ENCODE measurements around the gene TIGAR. TPM values are rescaled to one million over a fixed set of nuclear protein-coding genes. Genes with fewer than 3 reads are reported as not detected.

The TIGAR gene
- total RNA-seq, 3 donors from 2014 or later, result 11.4 to 17.0 (median 11.6) TPM

- DNase-seq (no peak), ATAC-seq (no peak)
- Histone ChIP-seq H3K4me3 (no peak overlapping the region), H3K36me3 (ENCODE audit: low read depth) (no peaks in the 10 kb centered on the region), H3K4me1 (ENCODE audit: low read depth) (peaks cover 54% of the 10 kb centered on the region), H3K9me3 (no peaks in the 10 kb centered on the region)
- intact Hi-C loops (cut with DNase I, micrococcal nuclease), result loop anchor here (2.0 to 5.0 kb wide), 3 partner anchors 170 to 280 kb away; no protein-coding TSS in a partner anchor
- no peak for TF ChIP-seq CTCF (IDR thresholded peaks at IDR 0.05)
These were observed 43.8 kb upstream of the TIGAR start for GRCh38 chr12:4277205-4277543.

GRCh38 chr12:4277857-4278256, 43.2 kb upstream of the TIGAR start:
- peaks cover 56% of the 10 kb centered on the region for H3K4me1 ChIP-seq (ENCODE audit: low read depth)
- no peak for ATAC-seq
- intact Hi-C loops (cut with DNase I, micrococcal nuclease), result loop anchor here (2.0 to 5.0 kb wide), 3 partner anchors 171 to 281 kb away; no protein-coding TSS in a partner anchor

GRCh38 chr12:4278329-4279197, 42.5 kb upstream of the TIGAR start:
- DNase-seq, result peak; percentile 71 to 79 (median 74)
- H3K4me3 ChIP-seq, result no peak overlapping the region
- no peaks in the 10 kb centered on the region for H3K9me3 ChIP-seq
- H3K4me1 ChIP-seq (ENCODE audit: low read depth), result peaks cover 61% of the 10 kb centered on the region
- peak; percentile 49 for ATAC-seq
- peaks cover 3% of the 10 kb centered on the region for H3K36me3 ChIP-seq (ENCODE audit: low read depth)
- intact Hi-C loops (cut with DNase I, micrococcal nuclease), result loop anchor here (5.0 kb wide), 2 partner anchors 171 to 281 kb away; no protein-coding TSS in a partner anchor
- no peak for TF ChIP-seq CTCF (IDR thresholded peaks at IDR 0.05)

More at GRCh38 chr12:4277857-4278256, 43.2 kb upstream of the TIGAR start:
- no peak for DNase-seq
- no peaks in the 10 kb centered on the region for H3K36me3 ChIP-seq (ENCODE audit: low read depth)
- no peak for TF ChIP-seq CTCF (IDR thresholded peaks at IDR 0.05)
- no peak overlapping the region for H3K4me3 ChIP-seq
- no peaks in the 10 kb centered on the region for H3K9me3 ChIP-seq

- Histone ChIP-seq H3K4me1 (ENCODE audit: low read depth) (peaks cover 61% of the 10 kb centered on the region), H3K9me3 (no peaks in the 10 kb centered on the region), H3K36me3 (ENCODE audit: low read depth) (peaks cover 3% of the 10 kb centered on the region), H3K4me3 (no peak overlapping the region)
- TF ChIP-seq CTCF (IDR thresholded peaks at IDR 0.05), result no peak
- peak; percentile 74 to 89 (median 79) for DNase-seq
- intact Hi-C loops (cut with DNase I, micrococcal nuclease), result loop anchor here (5.0 kb wide), 2 partner anchors 172 to 282 kb away; no protein-coding TSS in a partner anchor
- peak; percentile 61 for ATAC-seq
These were observed 41.8 kb upstream of the TIGAR start for GRCh38 chr12:4279198-4279690.

GRCh38 chr12:4280351-4281163, 40.5 kb upstream of the TIGAR start:
- no peaks in the 10 kb centered on the region for H3K9me3 ChIP-seq
- TF ChIP-seq CTCF (IDR thresholded peaks at IDR 0.05), result no peak
- DNase-seq (peak in 2 of 3 donors; percentile 70 to 72), ATAC-seq (no peak)
- intact Hi-C loops (cut with DNase I, micrococcal nuclease), result loop anchor here in 1 of 2 donors (10.0 kb wide), 1 partner anchor 406 kb away; the partner anchor contains the start of gene PARP11
- H3K4me3 ChIP-seq, result no peak overlapping the region
- peaks cover 3% of the 10 kb centered on the region for H3K36me3 ChIP-seq (ENCODE audit: low read depth)
- H3K4me1 ChIP-seq (ENCODE audit: low read depth), result peaks cover 61% of the 10 kb centered on the region
